ENCODE data around the gene RBFOX2.

Gene RBFOX2

DNA sequence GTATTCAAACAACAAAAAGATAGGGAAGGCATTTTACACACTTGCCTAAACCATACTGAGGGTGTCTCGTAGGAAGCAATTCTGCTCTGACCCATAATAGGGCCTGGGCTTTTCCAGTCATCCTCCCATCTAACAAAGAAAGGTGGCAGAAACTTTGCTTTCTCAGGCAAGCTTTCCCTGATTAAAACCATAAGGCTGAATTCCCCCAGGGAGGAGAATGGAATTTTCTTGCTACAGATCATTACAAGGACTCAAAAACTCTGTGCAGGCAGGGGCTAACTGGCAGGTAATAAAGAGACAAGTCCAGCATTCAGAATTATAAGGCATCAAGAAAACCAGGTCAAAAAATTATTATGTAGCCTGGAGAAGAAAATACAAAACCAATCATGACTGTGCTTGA is 90.4 kb downstream of the RBFOX2 start:
- H3K4me3 ChIP-seq (ENCODE audit: low read depth, low read length): no peak overlapping the region
- DNase-seq (ENCODE audit: low read depth): no peak
- TF ChIP-seq, protein P1, sequence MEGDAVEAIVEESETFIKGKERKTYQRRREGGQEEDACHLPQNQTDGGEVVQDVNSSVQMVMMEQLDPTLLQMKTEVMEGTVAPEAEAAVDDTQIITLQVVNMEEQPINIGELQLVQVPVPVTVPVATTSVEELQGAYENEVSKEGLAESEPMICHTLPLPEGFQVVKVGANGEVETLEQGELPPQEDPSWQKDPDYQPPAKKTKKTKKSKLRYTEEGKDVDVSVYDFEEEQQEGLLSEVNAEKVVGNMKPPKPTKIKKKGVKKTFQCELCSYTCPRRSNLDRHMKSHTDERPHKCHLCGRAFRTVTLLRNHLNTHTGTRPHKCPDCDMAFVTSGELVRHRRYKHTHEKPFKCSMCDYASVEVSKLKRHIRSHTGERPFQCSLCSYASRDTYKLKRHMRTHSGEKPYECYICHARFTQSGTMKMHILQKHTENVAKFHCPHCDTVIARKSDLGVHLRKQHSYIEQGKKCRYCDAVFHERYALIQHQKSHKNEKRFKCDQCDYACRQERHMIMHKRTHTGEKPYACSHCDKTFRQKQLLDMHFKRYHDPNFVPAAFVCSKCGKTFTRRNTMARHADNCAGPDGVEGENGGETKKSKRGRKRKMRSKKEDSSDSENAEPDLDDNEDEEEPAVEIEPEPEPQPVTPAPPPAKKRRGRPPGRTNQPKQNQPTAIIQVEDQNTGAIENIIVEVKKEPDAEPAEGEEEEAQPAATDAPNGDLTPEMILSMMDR (IDR thresholded peaks at IDR 0.05; ENCODE audit: insufficient read depth, low read depth, low read length, missing control alignments): no peak

DNA sequence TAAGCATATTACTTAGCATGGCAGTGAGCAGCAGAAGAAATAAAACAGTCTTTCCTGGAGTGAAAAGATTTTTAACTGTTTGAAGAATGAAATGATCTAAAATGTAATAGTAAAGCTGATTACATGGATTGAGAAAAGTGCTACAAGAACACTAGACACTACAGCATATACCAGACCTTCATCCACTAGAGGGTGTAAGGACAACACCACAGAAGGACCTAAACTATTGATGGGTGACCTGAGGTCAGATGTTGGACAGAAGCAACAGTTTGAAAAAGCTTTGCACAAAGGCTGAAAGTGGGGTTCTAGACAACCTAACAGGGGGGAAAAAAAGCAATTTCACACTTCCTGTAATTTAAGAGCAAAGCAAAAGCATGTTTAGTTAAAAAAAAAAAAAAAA is 97.7 kb downstream of the RBFOX2 start:
- DNase-seq (ENCODE audit: low read depth): peak; percentile 75
- H3K4me3 ChIP-seq (ENCODE audit: low read depth, low read length): no peak overlapping the region
- TF ChIP-seq, protein P1 (IDR thresholded peaks at IDR 0.05; ENCODE audit: insufficient read depth, low read depth, low read length, missing control alignments): peak; percentile 70

DNA sequence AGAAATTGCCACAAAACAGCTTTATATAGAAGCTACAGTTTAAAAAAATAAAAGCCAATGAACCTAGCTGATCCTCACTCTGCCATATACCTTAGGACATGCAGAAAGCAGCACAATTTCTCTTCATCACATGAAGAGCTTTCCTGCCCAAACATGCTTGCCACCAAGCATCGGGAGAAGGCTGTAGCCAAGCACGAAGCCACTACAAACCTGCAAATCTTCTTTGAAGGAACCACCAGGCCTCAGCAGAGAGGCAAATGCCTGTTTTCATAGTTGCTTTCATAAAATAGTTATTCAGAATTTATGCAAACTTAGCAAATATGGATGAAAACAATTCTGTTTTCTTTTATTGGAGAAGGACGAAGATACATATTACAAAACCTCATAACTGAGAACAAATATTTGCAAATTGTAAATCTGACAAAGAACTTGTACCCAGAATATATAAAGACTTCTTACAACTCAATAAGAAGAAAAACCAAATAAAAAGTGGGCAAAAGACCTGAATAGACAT is 100.3 kb downstream of the RBFOX2 start:
- no peak overlapping the region for H3K4me3 ChIP-seq (ENCODE audit: low read depth, low read length)
- no peak for DNase-seq (ENCODE audit: low read depth)
- TF ChIP-seq, protein P1 (IDR thresholded peaks at IDR 0.05; ENCODE audit: insufficient read depth, low read depth, low read length, missing control alignments): no peak

DNA sequence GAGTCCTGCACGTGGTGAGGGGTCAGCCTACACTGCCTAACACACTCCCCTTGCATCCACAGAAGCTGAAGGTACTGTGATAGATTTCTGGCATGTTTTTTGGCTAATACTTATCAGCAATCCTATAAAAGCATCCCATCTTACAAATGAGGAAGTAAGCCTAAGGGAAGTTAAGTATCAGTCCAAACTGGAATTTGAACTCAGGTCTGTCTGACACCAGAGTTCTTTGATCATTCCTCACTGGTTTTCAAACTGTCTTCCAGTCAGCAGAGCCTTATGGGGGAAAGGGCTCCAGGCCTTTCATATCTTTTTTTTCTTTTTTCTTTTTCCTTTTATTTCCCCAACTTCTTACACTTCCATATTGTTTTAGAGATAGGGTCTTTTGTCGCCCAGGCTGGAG is 105.6 kb downstream of the RBFOX2 start:
- TF ChIP-seq, protein P1 (IDR thresholded peaks at IDR 0.05; ENCODE audit: insufficient read depth, low read depth, low read length, missing control alignments): no peak
- no peak for DNase-seq (ENCODE audit: low read depth)

DNA sequence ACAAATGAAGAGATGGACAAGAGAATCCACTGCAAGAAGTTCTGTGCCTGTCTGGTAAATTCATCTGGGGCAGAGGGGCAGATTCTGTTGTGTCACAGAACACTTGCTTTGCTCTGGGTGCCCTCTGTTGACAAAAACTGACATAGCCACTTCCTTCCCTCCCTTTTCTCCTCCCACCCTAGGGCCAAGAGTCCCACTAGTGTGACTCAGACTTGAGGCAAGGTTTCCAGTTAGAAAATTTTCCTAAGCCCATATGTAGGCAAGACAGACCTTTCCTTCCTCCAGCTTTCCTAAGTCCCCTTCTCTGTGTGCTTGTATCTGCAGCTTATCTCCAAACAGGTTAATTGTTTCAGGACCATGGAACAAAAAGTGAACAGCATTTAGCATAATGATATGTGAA is 106.8 kb downstream of the RBFOX2 start:
- DNase-seq (ENCODE audit: low read depth): peak; percentile 74
- TF ChIP-seq, protein P1 (IDR thresholded peaks at IDR 0.05; ENCODE audit: insufficient read depth, low read depth, low read length, missing control alignments): peak; percentile 71
- no peak overlapping the region for H3K4me3 ChIP-seq (ENCODE audit: low read depth, low read length)

More for the DNA sequence above, 105.6 kb downstream of the RBFOX2 start:
- H3K4me3 ChIP-seq (ENCODE audit: low read depth, low read length): no peak overlapping the region

DNA sequence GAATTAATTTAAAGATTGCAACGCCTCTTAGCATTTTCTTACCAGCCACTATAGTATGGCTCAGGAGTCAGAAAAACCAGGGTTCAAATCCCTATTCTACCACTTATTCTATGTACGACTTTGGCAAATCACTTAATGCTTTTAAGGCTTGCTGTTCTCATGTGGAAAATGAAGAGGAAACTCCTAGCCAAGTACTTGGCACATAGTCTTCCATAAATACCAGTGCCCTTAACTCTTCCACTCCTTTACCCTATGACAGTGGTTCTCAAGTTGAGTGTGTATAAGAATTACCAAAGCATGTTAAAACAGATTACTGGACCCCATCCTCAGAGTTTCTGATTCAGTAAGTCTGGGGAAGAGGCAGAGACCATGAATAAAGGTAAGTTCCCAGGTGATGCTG is 107.6 kb downstream of the RBFOX2 start:
- DNase-seq (ENCODE audit: low read depth): no peak
- TF ChIP-seq, protein P1 (IDR thresholded peaks at IDR 0.05; ENCODE audit: insufficient read depth, low read depth, low read length, missing control alignments): no peak
- H3K4me3 ChIP-seq (ENCODE audit: low read depth, low read length): no peak overlapping the region

DNA sequence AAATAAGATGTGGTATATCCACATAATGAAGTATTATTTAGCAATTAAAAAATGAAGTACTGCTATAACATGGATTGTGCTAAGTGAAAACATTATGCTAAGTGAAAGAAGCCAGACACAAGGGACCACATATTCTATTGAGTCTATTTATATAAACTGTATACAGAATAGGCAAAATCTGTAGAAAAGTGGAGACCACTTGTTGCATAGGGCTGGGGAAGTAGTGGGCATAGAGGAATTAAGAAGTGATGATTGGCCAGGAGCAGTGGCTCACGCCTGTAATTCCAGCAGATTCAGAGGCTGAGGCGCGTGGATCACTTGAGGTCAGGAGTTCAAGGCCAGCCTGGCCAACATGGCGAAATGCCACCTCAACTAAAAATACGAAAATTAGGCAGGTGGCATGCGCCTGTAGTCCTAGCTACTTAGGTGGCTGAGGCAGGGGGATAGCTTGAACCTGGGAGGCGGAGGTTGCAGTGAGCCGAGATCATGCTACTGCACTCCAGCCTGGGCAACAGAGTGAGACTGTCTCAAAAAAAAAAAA is 109.6 kb downstream of the RBFOX2 start:
- no peak for DNase-seq (ENCODE audit: low read depth)
- H3K4me3 ChIP-seq (ENCODE audit: low read depth, low read length): no peak overlapping the region
- TF ChIP-seq, protein P1 (IDR thresholded peaks at IDR 0.05; ENCODE audit: insufficient read depth, low read depth, low read length, missing control alignments): no peak
